Stimulated activated CD4-positive, alpha-beta T cell treated with anti-CD3 and anti-CD28 coated beads, Interleukin-4, amount 100 ng/mL, for 1 hour (primary cell): ENCODE data around the gene RUNX1.

Experiments used
- DNase-seq: peaks from one replicate; pipeline ENCODE4 v3.0.0-alpha.2; 2020

The RUNX1 gene

DNA sequence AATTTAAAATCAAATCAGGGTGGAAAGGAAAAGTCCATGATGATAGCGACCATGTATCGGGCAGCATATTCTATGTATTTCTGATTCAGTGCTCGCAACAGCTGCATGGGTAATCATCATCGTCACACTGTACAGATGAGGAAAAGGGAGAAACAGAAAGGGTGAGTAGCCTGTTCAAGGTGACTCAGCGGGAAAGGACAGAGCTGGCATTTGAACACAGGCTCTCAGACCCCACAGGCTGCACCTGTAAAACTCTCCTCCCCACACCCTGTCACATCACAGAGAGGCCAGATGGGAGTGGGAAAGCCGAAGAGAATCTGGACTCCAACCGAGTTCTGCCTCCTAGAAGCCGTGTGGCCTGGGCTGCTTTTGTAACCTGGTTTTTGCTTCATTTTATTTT lies 14.0 kb downstream of the RUNX1 start:
- DNase-seq, result no peak

DNA sequence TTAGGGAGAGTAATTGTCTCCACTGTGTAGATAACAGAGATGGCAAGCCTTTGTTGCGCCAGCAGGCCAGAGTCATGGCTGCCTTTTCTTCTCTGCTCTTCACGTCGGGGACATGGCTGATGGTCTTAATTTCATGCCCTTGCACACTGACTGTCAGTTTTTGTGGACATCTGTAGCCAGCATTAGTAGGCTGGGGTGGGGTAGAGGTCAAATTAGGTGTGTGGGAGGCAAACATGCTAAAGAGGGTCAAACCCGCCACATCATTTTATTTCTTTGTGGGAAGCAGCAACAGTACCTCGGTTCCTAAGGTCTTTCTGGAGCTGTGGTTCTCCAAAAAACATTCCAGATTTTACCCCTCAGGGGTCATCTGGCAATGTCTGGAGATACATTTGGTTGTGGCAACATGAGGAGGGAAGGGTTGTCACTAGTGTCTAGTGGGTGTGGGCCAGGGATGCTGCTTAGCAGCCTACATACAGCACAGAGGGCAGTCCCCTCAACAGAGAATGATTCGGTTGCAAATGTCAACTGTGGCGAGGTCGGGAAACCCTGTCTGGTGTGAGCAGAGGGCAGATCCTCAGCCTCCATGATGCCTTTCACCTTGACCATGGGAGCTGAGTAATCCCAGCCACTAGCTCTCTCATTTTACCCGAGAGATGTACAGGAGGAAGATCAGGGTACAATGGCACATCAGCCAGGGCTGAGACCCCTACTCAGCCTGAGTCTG lies 14.7 kb downstream of the RUNX1 start:
- no peak for DNase-seq

DNA sequence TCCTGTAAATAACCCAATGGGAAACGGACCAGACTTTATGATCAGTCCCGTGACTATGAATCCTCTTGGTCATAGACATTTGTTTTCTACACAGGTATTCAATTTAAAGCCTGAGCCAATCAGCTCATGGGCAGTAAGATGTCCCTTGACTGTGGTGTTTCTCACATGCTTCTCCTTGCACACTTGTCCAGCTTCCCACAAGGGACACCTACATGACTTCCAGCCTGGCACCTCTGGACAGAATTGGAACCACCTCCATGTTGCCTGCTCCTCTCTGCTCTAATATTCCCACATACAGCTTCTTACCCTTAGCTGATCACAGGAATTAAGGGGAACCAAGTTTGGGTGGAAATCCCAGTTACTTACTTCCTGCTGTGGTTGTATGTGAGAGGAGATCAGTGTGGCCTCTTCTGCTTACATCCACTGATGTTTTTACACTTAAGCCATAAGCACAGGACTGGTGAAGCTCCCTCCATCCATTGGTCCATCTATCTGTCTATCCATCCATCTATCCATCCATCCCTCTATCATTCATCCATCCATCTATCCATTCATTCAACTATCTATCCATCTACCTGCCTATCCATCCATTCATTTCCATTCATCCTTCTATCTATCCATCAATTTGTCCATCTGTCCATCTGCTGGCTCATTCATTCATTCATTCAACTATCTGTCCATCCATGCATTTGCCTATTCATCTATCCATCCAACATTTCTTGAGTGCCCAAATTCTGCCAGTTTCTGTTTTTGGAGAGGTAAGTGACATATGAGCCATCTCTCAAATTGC lies 16.4 kb downstream of the RUNX1 start:
- no peak for DNase-seq

DNA sequence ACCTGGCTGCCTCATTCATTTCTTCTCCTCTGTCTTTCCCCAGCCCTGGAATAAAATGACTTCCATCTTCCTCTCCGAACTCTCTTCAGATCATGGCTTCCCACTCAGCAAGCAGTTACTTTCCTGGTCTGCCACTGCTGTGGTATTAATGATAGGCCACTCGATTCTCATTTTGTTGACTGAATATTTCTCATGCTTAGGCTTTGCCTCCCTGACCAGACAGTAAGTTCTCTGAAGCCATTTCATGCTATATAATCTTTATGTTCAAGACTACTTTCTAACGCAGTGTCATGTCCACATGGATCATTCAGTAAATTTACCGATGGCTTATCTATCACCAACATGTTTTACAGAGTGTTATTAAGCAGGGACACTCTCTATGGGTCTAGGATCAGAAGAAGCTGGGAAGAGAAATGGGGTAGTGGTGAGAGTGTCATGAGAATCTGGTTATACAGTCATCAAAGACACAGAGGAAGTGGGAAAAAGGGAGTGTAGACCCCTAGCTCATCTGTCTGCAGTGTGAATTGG lies 20.6 kb downstream of the RUNX1 start:
- no peak for DNase-seq

DNA sequence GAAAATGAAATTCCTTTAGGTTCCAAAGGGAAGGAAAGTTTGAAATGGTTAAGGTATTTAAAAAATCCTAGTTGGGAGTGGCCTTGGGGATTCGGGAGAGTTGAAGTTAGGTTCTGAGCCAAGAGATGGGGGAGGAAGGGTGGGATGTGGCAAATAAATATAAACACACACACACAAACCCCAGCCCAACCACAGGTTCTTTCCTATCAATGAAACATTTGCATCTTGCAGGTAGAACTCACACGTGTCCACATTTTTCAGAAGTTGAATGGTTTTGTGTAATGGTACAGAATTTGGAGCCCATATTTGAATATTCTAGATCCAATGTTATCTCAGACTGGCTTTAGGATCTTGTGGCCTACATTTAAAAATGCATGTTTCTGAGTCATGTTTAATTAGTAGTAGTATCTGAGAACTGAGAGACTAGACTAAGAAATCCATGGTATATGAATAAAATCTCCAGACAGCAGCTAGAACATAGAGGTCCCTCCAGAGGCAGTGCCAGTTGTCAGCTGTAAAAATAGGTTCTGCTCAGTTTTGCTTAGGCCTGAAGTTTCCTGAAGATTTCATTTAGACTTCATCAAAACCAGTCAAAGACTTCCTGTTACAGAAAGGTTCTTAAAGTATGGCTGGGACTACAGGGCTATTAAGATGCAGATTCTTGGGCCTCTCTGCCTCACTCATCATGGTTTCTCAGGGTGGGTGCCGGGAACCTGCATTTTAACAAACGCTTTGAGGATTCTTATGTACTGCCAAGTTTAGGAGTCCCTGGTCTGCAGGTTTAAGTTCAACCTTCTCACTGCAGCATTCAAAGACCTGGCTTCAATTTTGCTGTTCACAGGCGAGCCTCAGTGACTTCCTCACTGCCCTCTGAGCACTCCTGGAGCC lies 21.3 kb downstream of the RUNX1 start:
- no peak for DNase-seq

DNA sequence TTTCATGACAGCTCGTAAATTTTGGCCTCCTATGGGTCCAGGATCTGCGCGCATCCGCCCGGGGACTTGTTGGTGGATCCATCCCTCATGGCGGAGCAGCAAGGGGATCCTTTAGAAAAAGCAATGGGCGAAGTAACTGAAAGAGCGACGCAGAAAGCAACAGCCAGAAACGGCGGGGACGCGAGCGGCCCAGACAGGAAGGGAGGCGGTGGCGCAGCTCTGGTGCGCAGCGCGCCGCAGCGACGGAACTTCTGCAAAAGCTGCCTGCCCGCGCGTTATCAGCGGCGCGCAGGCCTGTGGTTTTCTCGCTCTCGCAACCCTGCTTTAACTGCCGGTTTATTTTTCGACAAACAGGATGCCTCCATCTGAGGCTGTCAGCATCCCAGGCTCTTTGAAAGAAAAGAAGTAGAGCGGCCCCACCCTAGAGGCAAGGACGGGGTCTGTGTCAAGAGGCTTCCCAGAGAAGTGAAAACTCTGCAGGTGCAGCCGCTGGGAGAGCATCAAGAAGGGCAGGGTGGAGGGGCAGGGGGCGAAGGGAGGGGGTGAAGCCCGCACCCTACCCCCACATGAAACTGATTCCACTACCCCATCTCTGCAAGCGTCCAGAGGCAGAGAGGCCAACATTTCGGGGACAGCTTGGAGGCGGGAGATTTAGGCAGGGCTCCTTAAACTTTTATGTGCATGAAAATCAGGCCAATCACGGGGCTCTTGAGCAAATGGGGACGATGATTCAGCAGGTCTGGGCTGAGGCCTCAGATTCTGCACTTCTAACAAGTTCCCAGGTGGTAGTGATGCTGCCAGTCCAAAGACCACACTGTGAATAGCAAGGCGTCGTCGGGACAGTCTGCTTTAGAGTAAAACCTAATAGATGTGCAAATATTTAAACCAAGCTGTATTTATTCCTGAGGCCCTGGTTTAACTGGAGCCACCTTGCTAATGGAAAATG lies 22.2 kb downstream of the RUNX1 start:
- peak; percentile 77 for DNase-seq

DNA sequence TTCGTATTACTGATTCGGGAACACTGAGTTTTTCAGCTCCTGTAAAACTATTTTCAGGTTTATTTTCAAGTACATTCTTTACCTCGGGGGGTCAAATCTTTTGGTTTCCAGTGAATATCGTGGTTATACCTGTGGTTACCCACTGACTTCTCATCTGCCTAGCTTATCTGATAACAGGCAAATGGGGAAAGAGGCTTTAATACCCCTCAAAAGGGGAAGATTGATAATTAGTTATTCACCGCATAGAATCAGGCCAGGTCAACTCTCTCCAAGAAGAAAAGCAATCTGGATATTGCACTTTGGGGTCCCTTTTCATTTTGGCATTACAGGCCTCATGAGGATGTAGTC lies 23.0 kb downstream of the RUNX1 start:
- DNase-seq, result no peak

DNA sequence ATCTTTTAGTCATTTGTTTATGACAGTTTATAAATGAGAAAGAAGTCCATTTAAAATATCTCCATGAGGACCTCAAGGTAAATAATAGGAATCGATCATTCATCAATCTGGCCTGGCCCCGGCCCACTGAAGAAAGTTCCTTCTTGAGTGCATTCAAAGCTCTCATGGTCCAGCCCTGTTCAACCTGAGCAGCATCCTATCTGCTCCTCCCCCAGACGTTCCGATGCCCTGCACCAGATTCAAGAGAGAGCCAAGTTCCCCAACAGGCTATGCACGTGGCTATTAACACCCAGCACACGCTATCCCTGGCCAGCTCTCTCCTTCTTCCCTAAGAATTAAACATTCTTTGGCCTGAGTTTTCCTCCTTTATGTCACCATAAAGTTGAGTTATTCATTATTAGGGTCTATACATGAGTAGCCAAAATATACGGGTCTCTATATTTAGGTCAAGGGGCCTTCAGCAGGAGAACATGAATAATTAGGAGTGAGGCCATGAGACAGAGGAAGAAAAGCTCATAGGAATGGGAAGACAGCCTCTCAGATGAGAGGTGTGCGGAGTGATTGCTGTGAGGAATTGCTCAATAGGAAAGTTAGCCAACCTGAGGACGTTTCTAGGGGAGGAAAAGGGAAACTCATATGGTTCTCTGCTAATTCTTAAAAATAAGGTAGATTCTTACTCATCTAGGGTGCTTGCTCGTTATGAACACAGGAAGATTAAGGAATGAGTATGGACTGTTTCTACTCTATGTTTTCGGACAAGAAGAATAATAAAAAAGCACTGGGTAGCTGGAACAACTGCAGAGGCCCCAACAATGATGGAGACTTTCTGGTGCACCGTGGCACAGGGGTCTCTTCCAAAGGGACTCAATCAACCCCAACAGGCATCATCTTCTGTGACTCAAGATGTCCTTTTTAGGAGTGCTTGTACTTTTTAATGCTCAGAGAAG lies 23.6 kb downstream of the RUNX1 start:
- DNase-seq, result no peak

DNA sequence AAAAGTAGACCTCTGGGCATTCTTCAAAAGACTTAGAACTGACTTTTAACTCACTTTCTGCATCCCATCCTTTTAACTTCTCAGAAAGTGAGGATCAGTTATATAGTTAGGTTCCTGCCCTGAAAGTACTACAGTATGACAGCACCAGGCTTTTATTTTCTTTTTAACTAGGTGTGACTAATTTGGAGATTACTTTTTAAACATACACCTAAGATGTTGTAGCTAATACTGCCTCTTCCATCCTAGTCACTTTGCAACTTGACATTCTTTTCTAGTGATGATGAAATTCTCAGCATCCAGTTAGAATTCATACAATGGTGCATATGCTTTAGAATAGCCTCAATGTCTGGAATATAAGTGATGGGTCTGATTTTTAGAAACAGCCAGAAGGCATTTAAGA lies 24.6 kb downstream of the RUNX1 start:
- DNase-seq, result no peak

DNA sequence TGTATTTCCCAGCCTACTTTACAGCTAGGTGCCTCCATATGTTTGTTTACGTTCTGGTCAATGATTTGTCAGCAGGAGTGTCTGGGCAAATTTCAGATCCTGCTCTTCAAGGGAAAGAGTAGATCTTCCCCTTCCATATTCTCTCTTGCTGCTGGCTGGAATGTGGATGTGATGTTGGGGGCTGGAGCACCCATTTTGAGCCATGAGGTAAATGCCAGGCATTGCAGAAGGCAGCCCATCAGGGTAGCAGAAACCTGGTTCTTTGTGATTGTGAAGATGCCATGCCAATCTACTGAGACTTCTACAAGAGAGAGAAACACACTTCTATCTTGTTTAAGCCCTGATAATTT lies 25.1 kb downstream of the RUNX1 start:
- DNase-seq, result no peak

DNA sequence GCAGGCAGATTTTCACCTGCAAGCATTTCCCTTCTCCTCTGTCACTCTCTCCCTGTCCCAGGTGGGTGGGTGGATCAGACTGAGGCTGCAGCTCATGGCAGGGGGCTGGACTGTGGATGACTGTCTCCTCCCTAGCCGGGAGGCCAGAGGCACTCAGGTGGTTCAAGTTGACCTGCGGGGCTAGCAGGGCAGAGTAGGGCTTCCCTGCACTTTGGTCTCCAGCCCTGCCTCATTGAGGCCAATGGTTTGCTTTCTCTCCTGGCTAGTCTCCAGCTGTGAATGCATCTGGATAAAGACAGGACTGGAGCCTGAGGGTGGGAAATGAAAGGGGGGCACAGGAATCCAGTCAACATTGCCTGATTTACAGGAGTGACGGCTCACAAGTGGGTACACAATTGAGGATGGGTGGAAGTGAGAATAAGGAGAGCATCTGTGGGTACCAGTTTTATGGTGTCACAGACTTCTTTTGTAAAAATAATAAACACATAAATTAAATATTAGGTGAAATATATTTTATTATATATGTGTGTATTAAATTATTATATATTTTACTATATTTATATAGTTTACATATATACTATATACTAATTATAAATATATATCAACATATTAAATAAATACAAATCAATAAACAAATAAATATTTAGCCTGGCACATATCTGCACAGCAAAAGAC lies 25.6 kb downstream of the RUNX1 start:
- DNase-seq, result no peak

DNA sequence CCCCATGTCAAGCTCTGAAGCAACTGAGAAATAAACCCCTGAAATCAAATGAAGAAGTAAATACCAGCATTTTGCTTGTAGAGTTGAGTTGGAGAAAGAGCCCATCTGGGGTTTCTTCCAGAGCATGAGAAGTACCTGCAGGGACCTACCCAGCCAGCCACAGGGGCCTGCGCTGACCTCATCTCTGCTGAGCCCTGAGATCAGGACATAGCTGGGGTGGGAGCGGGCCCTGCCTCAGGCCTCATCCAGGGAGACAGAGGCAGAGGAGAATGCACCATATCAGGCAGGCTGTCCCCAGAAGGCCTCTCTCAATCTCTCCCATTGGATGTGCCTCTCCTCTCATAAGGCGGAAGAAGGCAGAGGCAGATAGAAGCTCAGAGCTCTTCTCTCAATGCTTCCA lies 27.6 kb downstream of the RUNX1 start:
- DNase-seq, result no peak

DNA sequence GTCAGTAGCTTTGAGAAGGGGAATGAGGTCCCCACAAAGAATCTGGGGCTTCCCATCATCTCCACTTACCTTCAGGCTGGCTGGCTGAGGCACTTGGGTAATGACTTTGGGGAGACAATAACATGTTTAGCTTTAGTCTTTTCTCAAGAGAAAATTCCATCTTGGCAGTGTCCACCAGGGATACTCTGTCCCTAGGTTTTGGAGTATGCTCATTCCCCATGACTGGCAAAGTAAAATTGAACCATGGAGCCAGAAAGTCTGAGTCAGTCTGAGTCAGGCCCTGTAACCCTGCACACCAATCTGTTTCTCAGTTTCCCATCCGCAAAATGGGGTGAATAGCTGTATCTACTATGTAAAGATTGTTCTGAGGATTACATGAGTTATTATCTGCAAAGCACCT lies 28.2 kb downstream of the RUNX1 start:
- DNase-seq, result no peak

DNA sequence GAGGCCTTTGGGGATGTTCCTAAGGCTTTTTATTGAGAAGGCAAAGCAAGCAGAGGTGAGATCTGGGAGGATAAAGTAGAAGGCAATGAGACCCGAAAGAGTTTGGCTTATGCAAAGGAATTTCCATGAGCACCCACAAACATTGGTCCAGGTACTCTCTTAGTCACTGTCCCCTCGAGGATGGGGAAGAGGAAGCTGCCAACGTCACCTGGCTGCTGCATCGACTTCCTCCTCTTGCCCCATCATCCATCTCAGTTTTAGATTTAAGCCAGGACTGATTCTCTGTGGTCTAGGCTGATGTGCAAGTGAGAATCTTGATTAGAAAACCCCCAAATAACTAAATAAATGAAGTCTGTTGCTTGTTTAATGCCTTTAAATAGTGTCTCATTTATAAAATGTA lies 28.7 kb downstream of the RUNX1 start:
- DNase-seq, result no peak

DNA sequence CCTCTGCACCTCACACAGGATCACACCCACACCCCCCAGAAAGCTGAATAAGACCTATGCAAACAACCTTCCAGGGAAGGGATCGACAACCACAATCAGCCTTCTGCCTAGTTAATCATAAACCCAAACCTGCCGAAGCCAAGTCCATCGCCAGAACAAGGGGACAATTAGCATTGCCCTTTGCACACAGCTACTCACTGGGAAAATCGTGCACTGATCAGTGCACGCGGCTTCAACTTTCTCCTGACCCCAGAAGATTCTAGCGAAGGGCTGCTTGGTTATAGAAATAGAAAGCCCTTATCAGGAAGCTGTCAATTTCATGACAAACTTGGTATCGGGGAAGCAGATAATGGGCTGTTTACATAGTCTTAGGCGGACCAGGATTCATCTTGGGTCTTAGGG lies 29.5 kb downstream of the RUNX1 start:
- DNase-seq, result no peak

DNA sequence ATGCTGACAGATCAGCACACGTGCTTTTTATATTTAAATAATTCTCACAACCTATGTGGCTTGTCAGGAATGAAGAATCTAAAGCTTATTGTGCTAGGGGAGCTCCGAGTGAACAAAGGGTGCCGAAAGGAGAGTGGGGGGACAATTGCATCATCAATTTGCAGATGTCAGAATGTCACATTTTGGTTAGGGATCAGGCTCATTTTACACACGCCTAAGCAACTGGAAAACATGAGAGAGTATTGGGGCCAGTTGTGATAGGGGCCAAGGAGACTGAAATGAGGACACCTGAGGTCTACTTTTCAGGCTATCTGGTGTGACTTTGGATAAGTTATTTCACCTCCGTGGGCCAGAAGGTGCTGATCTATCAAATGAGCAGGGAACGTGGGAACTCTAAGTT lies 31.8 kb downstream of the RUNX1 start:
- no peak for DNase-seq

DNA sequence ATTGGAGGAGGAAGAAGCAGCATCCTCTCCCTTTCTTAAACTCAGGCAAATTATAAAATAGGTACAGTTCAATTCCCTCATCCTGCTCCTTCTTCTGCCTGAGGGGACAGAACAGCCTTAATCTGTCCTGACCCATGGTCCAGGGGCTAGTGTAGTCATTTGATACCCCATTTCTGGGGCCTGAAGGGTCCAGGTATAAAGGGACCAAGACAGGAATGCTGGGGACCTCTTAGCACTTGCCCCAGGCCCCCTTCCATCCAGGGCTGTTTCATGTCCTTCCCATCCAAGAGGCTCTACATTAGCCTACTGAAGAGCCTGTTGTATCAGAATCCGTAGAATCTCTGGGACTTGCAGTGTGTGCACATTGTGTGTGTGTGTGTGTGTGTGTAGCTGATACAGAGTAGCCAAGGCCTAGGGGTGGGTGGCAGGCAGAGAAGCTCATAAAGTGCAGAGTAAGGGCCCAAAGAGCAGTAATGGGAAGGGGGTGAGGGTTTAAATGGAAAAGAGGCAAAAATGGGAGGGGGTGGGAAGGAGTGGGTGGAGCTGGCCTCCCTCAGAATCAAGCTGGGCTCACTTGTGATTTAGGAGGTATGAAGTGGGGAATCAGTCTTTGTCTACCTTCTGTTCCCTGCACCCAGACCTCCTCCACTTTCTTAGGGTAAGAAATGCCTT lies 32.4 kb downstream of the RUNX1 start:
- no peak for DNase-seq

DNA sequence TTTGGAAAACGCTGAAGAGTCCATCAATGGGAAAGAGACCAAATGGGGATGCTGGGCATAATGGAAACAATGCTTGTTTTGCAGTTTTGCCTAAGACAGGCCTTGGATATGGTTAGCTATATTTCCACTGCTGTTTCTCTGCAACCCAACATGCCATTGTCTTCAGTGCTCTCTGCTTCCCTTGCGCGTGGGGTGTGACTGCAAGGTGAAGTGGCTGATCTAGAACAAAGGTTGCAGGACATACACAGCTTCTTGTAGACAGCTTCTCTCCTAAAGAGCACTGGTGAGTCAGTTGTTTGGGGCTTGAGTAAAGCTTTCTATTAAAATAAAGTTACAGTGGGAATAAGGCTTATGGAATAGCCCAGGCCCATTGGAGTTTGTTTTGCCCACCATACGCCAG lies 33.0 kb downstream of the RUNX1 start:
- DNase-seq, result no peak

DNA sequence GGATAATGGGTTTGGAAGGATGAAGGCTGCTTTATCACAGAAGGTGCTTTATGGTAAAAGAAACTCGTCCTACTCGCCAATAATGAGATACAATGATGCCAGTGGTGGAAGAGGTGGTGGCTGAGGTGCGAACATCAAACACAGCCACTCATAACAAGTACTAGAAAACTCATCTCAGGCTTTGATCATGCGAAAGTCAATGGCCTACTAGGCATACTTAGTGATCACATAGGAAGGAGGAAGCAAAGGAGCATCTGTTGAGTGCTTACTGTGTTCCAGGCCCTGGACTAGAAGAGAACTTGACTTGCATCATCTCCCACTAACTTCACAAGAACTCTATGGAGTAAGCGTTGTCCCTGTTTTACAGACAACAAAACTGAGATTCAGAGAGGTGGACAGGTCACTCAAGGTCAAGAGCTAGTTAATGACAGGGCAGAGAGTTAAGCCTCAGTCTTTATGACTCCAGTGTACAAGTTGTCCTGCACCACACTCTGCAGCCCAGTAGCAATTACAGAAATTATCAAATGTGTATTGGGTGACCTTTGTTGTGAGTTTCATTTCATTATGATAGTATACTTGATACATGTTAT lies 33.6 kb downstream of the RUNX1 start:
- no peak for DNase-seq
